ENCODE results near the gene SYDE2. TPM values are rescaled to one million over a fixed set of nuclear protein-coding genes. Genes with fewer than 3 reads are reported as not detected.
A peak's percentile ranks its signal among the peaks of the same experiment; 100 is the strongest.
"Not testable (repeated sequence)": the region's sequence is repeated elsewhere in the genome, so short reads cannot be mapped to it uniquely, and the experiment has no call there.

Gene SYDE2
- total RNA-seq, 1 donor from 2014 or later = 41.7 TPM

DNA sequence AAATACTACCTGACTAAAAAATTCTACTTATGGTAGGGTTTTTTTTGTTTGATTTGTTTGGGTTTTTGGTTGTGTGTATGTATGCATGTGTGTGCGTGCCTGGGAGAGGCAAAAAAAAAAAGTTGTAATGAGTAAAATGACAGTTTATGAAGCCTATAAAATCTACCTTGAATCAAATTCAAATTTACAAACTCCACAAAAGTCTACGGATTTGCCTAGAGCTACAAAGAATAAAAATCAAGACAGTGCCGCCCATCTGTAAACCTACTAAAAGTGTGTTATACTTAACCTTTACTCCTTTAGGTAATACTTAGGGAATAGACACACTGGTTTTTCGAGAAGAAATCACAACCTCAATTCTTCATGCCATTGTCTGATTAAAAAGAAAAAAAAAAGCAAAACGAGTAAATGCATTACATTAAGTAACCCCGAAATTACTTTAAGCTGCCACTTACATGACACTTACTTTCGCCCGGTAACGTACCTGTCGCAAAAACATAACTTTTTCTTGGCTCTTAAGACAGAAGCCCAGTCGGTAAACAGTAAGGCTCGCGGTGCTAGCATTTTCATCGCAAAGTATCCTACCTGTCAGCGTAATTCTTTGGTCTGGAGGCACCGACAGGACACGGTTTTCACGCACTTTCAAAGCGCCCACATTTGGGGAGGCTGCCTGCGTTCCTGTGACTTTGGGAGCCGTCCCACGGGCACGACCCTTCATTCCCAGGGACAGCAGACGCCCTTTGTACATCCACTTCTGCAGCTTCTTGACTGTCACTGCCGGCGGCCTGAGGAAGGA lies 951 bp downstream of the SYDE2 start:
- no peaks in the 10 kb centered on the region for H3K9me3 Mint-ChIP-seq
- no peaks in the 10 kb centered on the region for H3K27me3 Mint-ChIP-seq (ENCODE audit: low read depth)
- peak overlapping the region; percentile 91 for H3K27ac Mint-ChIP-seq
- H3K36me3 Mint-ChIP-seq = peaks cover 2% of the 10 kb centered on the region
- H3K4me1 Mint-ChIP-seq = peaks cover 54% of the 10 kb centered on the region
- DNase-seq (ENCODE audit: low spot score in 2 of 2, unreplicated experiment in 2 of 2) = no peak
- peak overlapping the region; percentile 93 for H3K4me3 Mint-ChIP-seq
- TF ChIP-seq, protein P1, sequence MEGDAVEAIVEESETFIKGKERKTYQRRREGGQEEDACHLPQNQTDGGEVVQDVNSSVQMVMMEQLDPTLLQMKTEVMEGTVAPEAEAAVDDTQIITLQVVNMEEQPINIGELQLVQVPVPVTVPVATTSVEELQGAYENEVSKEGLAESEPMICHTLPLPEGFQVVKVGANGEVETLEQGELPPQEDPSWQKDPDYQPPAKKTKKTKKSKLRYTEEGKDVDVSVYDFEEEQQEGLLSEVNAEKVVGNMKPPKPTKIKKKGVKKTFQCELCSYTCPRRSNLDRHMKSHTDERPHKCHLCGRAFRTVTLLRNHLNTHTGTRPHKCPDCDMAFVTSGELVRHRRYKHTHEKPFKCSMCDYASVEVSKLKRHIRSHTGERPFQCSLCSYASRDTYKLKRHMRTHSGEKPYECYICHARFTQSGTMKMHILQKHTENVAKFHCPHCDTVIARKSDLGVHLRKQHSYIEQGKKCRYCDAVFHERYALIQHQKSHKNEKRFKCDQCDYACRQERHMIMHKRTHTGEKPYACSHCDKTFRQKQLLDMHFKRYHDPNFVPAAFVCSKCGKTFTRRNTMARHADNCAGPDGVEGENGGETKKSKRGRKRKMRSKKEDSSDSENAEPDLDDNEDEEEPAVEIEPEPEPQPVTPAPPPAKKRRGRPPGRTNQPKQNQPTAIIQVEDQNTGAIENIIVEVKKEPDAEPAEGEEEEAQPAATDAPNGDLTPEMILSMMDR (IDR thresholded peaks at IDR 0.05; ENCODE audit: unreplicated experiment) = no peak

DNA sequence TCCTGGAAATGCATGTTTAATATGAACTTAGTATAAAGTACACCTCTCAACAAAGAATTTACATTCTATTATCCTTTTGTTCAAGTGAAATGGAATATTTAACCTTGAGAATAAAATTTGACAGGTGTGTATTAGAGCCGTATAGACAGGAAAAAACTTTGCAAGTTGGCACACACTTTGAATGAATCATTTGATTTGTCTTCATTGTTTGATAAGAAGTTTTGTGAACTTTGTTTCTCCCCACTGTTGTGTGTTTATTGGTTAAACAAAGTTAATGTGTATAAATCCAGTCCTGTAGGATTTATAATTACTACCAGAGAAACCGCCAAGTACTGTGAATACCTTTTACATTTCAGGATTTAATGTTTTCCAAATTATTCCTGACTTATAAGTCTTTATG lies 2.0 kb downstream of the SYDE2 start:
- no peak overlapping the region for H3K27ac Mint-ChIP-seq
- TF ChIP-seq, protein P1 (IDR thresholded peaks at IDR 0.05; ENCODE audit: unreplicated experiment) = no peak
- H3K36me3 Mint-ChIP-seq = peaks cover 2% of the 10 kb centered on the region
- peaks cover 46% of the 10 kb centered on the region for H3K4me1 Mint-ChIP-seq
- H3K4me3 Mint-ChIP-seq = peak overlapping the region; percentile 93
- DNase-seq (ENCODE audit: low spot score in 2 of 2, unreplicated experiment in 2 of 2) = no peak
- H3K27me3 Mint-ChIP-seq (ENCODE audit: low read depth) = no peaks in the 10 kb centered on the region
- no peaks in the 10 kb centered on the region for H3K9me3 Mint-ChIP-seq

DNA sequence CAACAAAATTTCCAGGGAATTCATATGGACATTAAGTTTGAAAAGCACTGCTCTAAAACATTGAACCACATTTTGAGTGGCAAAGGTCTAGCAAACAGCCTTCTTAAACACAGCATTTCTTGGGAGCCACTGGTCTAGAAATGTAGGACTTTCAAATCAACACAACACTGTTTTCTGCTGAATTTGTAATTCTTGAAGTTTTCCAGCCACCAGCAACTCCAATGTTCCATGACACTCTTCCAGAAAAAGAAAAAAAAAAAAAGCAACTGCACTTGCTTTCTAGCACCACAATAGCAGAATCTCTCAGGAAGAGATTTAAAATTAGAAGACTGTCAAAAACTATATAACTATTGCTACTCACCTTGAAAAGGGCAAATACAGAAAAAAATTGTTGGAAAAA lies 4.5 kb downstream of the SYDE2 start:
- Mint-ChIP-seq H3K4me1 (peaks cover 33% of the 10 kb centered on the region), H3K27ac (peak overlapping the region; percentile 47), H3K27me3 (ENCODE audit: low read depth) (no peaks in the 10 kb centered on the region), H3K9me3 (no peaks in the 10 kb centered on the region), H3K4me3 (peak overlapping the region; percentile 62), H3K36me3 (peaks cover 2% of the 10 kb centered on the region)
- TF ChIP-seq, protein P1 (IDR thresholded peaks at IDR 0.05; ENCODE audit: unreplicated experiment) = no peak
- DNase-seq (ENCODE audit: low spot score in 2 of 2, unreplicated experiment in 2 of 2) = no peak

DNA sequence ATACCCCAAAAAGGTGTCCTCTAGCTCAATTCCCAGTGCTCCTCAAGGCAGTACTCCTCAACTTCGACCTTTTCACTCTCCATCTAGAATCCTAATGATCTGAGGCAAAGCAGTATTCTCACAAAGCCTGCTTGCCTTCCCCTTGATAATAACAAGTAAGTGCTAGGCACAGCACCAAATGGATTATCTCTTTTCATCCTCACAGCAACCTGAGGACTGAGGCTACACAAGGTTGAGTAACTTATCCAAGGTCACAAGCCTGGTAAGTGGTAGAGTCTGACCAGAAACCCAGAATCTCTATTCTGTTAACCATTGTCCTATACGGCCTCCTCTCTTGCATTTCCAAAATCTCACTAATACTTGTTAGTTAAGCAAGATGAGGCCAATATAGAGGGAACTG lies 5.1 kb downstream of the SYDE2 start:
- H3K4me1 Mint-ChIP-seq = peaks cover 37% of the 10 kb centered on the region
- peak overlapping the region; percentile 16 for H3K4me3 Mint-ChIP-seq
- no peaks in the 10 kb centered on the region for H3K27me3 Mint-ChIP-seq (ENCODE audit: low read depth)
- no peaks in the 10 kb centered on the region for H3K9me3 Mint-ChIP-seq
- DNase-seq (ENCODE audit: low spot score in 2 of 2, unreplicated experiment in 2 of 2) = no peak
- TF ChIP-seq, protein P1 (IDR thresholded peaks at IDR 0.05; ENCODE audit: unreplicated experiment) = no peak
- peaks cover 2% of the 10 kb centered on the region for H3K36me3 Mint-ChIP-seq
- H3K27ac Mint-ChIP-seq = peak overlapping the region; percentile 21

DNA sequence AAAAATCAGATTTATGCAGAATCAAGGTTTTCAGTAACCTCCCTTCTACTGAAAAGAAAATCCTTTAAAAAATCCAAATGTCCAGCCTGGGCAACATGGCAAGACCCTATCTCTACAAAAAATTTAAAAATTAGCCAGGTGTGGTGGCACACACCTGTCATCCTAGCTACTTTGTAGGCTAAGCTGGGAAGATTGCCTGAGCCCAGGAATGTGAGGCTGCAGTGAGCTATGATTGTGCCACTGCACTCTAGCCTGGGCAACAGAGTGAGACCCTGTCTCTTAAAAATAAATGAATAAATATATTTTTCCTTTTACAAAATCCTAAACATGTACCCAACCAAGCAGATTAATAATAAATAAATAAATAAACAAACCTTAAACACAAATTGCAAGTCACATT lies 8.7 kb downstream of the SYDE2 start:
- not testable (repeated sequence) for H3K9me3 Mint-ChIP-seq; H3K27me3 Mint-ChIP-seq (ENCODE audit: low read depth); DNase-seq (ENCODE audit: low spot score in 2 of 2, unreplicated experiment in 2 of 2); H3K27ac Mint-ChIP-seq; H3K4me3 Mint-ChIP-seq
- Mint-ChIP-seq H3K4me1 (peaks cover 24% of the 10 kb centered on the region), H3K36me3 (peaks cover 15% of the 10 kb centered on the region)

DNA sequence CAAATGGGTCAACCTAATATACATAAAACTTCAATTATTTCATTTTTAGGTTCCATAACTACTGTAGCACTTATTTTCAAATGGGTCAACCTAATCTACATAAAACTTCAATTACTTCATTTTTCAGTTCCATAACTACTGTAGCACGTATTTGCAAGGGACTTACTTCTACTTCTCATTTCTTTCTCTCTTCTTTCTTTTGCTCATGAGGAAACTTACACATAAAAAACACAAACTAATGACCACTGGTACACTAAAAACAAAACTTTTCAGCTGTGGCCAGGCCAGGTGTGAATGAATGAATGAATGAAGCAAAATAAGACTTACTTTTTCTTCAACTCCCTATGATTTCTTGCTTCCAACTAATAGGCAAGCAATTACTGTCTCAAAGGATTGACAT lies 11.7 kb downstream of the SYDE2 start:
- Mint-ChIP-seq H3K4me1 (peaks cover 13% of the 10 kb centered on the region), H3K27ac (peak overlapping the region; percentile 39), H3K27me3 (ENCODE audit: low read depth) (no peaks in the 10 kb centered on the region), H3K36me3 (peaks cover 19% of the 10 kb centered on the region), H3K4me3 (no peak overlapping the region), H3K9me3 (no peaks in the 10 kb centered on the region)
- TF ChIP-seq, protein P1 (IDR thresholded peaks at IDR 0.05; ENCODE audit: unreplicated experiment) = no peak
- DNase-seq (ENCODE audit: low spot score in 2 of 2, unreplicated experiment in 2 of 2) = no peak

Data from mesothelial cell of epicardium (in vitro differentiated cells).